Measurements from ENCODE around the gene PAN2.
"Not testable (repeated sequence)": the region's sequence is repeated elsewhere in the genome, so short reads cannot be mapped to it uniquely, and the experiment has no call there.

PAN2 gene

GRCh38 chr12:56304276-56304675, 29.5 kb downstream of the PAN2 start:
- no peak for DNase-seq

GRCh38 chr12:56300644-56301464, 32.9 kb downstream of the PAN2 start:
- no peak for DNase-seq

- peak; percentile 97 for DNase-seq
These were observed 33.8 kb downstream of the PAN2 start, which contains the start of gene CS for GRCh38 chr12:56299853-56300643. Gene CS, minus strand, starts transcription at chr12:56300330. Its CDS starts 129 bp downstream, at chr12:56300201.

DNA sequence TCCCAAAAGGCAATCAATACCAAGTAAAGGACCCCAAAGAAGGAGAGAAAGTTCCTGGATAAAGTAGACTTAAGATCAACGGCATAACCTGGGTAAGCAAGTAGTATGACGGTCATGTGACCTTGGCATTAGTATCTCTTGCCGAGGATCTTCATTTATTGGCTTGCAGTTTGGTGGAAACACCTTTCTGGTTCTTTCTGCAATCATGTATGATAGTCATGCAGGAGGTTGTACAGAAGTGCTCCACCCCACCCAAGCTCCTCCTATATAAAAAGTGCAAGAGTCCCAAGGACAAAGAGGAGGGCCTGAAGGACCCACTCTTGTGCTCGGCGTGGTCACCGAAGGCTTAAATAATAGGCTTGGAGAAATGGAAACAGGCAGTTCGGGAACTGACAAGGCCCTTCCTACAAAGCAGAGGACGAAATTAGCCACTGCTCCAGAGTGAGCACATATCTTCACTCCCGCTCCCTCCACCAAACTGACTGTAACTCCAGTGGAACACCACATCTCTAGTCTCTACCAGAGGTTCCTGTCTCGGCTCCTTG, 34.4 kb downstream of the PAN2 start:
- DNase-seq = peak in 1 of 2 experiments; percentile 51

- no peak for DNase-seq
These were observed 35.0 kb downstream of the PAN2 start for GRCh38 chr12:56298828-56299227.

DNA sequence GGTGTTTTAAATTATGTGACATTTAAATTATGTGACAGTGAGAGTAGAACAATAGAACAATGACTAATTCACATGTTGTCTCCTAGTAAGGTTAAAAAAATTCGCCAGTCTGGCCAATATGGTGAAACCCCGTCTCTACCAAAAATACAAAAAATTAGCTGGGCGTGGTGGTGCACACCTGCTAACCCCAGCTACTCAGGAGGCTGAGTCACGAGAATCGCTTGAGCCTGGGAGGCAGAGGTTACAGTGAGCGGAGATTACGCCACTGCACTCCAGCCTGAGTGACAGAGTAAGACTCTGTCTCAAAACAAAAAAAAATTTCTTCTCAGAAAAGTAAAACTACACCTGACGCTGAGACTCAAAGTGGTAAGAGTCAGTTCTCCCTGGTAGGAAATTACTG, 36.4 kb downstream of the PAN2 start:
- DNase-seq = no peak

- no peak for DNase-seq
These were observed 37.5 kb downstream of the PAN2 start for GRCh38 chr12:56296295-56296694.

DNA sequence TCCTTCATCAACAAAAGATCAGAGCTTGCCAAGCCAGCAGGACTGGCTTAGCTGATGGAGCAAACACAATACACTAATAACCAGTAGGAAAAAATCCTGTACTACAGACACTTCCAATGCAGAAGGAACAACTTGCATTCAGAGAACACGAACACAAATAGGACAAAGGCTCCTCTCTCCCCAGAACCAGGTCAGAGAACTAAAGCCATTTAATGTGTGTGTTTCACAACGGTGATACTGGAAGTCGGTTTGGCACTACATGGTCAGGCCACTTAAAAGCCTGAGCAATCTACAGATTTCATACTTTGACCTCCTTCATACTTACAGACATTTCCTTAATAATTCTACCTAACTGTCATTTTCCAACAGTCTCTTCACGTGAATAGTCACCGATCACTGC, 40.0 kb downstream of the PAN2 start:
- DNase-seq = no peak

DNA sequence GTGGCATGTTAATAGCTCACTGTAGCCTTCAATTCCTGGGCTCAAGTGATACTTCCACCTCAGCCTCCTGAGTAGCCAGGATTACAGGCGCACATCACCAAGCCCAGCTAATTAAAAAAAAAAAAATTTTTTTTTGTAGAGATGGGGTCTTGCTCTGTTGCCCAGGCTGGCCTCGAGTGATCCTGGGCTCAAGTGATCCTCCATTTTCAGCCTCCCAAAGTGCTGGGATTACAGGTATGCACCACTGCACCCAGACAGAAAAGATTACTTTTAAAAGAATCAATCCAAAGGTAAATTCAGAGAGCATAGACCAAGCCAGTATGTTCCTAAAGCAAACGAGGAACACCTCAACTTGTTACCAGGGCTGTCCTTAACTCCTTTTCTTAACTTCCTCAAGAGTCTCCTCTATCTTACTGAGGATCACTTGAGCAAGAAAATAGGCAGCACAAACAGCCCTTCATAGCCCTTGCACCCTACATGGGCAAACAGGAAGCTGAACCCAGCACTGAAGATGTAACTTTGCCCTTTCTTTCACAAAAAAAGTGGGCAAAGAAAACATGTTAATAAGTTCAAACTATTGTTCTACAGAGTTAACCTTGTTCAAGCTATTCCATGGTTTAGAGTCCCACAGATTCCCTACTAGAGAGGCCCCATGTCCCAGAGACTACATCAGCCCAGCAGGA, 45.0 kb downstream of the PAN2 start:
- DNase-seq = no peak

DNA sequence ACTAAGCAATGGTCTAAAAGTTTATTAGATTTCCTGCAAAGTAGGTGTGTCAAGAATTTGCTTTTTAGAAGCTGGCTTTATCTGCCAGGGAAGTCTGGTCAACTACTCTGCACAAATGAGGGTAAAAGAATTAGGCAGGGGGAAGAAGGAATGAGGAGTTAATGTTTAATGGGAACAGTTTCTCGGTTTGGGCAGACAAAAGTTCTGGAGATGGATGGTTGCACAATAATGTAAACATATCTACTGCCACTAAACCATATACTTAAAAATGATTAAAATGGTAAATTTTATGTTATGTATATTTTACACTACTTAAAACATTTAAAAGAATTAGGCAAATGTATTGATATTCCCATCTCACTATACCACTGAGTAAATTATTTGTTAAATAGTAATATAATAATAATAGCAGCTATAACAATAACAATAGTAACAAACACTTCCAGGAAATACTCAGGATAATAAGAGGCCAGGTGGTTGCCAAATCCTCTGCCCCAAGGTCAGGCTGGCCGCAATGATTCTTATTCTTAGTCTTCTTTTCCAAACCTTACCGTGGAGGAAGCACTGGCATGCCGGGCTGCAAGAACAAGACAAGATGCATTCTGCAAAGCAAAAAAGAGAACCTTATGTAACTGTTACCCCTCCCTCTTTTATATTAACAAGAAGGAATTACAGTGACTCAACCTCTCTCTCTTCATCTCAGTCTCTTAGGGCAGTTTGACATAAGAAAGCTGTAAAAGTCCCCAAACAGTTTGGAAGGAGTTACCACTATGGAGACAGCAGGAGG, 47.6 kb downstream of the PAN2 start:
- no peak for DNase-seq

GRCh38 chr12:56284263-56284662, 49.5 kb downstream of the PAN2 start:
- not testable (repeated sequence) for DNase-seq

DNA sequence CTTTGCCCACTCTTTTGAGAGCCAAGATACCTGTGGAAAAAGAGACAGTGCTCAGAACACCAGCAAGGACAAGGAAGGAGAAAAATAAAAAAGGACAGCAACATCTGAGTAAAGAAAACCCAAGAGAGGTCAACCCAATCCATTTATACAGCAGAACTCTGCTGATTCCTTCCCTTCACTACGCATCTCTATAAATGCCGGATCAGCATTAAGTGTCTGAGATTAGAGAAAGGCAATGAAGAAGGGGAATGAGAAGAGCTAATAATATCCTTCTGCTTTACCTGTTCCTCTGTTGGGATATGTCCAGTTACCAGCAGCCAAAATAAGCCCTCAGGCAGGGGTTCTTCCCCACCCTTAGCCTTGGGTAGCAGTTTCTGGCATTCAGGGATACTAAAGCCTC, 51.2 kb downstream of the PAN2 start:
- no peak for DNase-seq

DNA sequence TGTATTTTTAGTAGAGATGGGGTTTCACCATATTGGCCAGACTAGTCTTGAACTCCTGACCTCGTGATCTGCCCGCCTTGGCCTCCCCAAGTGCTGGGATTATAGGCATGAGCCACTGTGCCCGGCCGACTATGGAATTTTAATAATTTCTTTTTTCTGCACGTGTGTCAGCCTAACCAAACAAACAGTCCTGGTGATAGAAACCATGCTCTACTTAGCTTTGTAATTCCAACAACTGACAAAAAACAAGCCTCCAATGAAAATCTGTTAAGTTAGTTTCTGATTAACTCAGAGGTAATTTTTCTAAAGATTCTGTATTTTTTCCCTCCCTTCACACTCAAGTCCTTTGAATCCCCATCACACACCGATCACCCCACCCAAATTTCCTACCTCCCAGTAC, 51.8 kb downstream of the PAN2 start:
- DNase-seq = no peak

DNA sequence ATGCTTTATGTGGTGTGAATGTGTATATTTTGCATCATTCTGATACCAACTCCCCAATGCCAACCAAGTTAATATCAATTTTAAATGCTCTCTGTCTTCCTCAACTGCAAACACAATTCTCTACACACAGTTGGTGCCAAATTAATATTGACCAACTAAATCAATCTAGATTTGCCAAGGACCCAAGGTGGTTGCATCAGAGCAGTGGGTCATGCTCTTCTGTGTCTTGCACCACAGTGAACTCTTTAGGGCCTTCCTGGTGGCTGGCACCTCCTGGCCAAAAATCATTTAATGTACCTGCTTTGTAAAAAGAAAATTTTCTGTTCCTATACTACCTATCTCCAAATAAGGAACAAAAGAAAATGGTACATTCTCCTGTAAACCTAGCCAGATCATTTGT, 53.0 kb downstream of the PAN2 start:
- no peak for DNase-seq

- no peak for DNase-seq
These were observed 54.9 kb downstream of the PAN2 start for GRCh38 chr12:56278905-56279304.

DNA sequence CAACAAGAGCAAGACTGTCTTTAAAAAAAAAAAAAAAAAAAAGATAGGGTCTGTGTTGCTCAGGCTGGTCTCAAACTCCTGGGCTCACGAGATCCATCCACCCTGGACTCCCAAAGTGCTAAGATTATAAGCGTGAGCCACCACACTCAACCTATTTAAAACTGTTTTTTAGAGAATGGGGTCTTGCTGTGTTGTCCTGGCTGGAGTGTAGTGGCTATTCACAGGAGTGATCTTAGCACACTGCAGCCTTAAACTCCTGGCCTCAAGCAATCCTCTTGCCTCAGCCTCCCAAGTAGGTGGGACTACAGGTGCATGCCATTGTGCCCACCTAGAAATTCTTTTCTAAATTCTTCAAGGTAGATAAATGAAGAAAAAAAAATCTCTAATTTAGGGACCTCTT, 59.5 kb downstream of the PAN2 start:
- DNase-seq = no peak

- not testable (repeated sequence) for DNase-seq
These were observed 61.3 kb downstream of the PAN2 start for GRCh38 chr12:56272468-56272867.

DNA sequence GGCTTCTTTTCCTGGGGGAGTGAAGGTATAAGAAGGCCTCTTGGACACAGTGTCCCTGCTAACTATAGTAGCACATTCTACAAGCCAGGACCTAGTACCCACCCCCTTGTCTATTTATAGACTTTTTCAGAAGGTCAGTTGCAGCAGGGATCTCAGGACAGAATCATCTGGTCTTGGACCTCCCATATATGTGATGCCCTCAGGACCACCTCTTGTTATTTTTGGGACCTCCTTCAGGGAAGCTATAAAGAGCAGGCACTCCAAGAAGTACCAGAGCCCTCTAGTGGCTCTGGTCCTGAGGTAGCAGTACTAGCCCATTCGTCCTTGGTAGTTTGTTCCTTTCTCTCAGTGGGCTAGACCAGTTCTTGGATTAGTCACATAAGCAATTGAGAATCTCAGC, 62.8 kb downstream of the PAN2 start:
- DNase-seq = peak in 1 of 2 experiments; percentile 31

- DNase-seq = no peak
These were observed 66.2 kb downstream of the PAN2 start for GRCh38 chr12:56267443-56268071.

GRCh38 chr12:56266693-56267442, 66.9 kb downstream of the PAN2 start, which contains the start of gene COQ10A:
Gene COQ10A, plus strand, starts transcription at chr12:56266942. Its CDS starts 177 bp downstream, at chr12:56267119.
- peak; percentile 72 to 85 for DNase-seq
